22Rv1 (cell line): Measurements from ENCODE around the gene PFDN2.

ENCODE experiments used
- H3K27ac ChIP-seq: fragments of 450-650 bp; 2 replicates; pipeline ENCODE4 v1.5.1; 2017
- ZFX ChIP-seq: fragments of 450-650 bp; IDR thresholded peaks from 2 replicates; pipeline ENCODE4 v1.6.1; 2017; ENCODE audit warnings: antibody characterized with exemption, borderline replicate concordance
- TF ChIP-seq, protein P1 (sequence below): fragments of 450-650 bp; IDR thresholded peaks from 2 replicates; pipeline ENCODE4 v1.5.1; 2017; ENCODE audit warnings: mild to moderate bottlenecking

PFDN2 gene

DNA sequence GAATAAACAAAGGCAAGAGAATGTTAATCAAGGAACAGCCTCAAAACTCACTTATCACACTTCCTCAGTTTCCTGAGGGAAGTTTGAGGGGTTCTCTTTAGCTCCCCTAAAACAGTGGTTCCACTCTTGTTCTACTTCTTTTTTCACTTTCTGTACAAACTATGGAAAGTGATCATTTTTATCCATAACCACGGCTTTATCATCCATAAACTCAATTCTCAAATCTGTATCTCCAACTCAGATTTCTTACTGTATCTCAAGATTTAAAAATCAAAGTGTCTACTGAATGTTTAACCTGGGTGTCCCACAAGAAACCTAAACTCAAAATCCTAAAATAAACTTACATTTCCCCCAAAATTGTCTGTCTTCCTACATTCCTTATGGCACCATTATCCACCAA is 3.9 kb downstream of the PFDN2 start:
- TF ChIP-seq ZFX: no peak
- TF ChIP-seq, protein P1, sequence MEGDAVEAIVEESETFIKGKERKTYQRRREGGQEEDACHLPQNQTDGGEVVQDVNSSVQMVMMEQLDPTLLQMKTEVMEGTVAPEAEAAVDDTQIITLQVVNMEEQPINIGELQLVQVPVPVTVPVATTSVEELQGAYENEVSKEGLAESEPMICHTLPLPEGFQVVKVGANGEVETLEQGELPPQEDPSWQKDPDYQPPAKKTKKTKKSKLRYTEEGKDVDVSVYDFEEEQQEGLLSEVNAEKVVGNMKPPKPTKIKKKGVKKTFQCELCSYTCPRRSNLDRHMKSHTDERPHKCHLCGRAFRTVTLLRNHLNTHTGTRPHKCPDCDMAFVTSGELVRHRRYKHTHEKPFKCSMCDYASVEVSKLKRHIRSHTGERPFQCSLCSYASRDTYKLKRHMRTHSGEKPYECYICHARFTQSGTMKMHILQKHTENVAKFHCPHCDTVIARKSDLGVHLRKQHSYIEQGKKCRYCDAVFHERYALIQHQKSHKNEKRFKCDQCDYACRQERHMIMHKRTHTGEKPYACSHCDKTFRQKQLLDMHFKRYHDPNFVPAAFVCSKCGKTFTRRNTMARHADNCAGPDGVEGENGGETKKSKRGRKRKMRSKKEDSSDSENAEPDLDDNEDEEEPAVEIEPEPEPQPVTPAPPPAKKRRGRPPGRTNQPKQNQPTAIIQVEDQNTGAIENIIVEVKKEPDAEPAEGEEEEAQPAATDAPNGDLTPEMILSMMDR: no peak
- H3K27ac ChIP-seq: 0 out of 2 replicates have a peak overlapping the region, but pooled peaks have one; percentile 5

DNA sequence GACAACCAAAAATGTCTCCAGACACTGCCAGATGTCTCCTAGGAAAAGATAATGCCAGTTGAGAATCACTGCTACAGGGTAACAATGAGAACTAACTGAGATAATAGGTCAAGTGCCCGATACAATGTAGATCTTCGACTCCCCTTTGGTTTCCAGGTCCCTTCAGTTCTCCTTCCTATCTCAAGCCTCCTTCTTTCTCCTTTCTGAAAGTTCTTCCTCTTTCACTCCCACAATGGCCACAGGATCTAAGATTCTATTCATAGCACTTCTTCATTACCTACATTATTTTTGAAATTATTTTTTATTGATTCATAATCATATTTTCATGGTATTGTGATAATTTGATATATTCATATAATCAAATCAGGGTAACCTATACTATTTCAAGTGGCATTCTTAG is 6.3 kb downstream of the PFDN2 start:
- H3K27ac ChIP-seq: no peak overlapping the region
- TF ChIP-seq, protein P1: no peak
- TF ChIP-seq ZFX: no peak

DNA sequence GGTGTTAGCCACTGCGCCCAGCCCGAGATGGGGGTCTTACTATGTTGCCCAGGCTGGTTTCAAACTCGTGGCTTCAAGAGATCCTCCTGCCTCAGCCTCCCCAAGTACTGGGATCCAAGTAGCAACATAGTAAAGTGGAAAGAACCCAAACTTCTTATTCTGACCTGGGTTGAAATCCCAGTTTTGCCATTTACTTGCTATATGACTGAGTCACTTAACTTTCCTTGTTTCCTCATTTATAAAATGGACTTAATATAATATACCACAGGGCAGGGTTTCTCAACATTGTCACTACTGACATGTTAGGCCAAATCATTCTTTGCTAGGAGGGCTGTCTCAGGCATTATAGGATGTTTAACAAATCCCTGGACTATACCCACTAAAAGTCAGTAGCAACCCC is 6.7 kb downstream of the PFDN2 start:
- TF ChIP-seq, protein P1: no peak
- TF ChIP-seq ZFX: no peak
- H3K27ac ChIP-seq: no peak overlapping the region

DNA sequence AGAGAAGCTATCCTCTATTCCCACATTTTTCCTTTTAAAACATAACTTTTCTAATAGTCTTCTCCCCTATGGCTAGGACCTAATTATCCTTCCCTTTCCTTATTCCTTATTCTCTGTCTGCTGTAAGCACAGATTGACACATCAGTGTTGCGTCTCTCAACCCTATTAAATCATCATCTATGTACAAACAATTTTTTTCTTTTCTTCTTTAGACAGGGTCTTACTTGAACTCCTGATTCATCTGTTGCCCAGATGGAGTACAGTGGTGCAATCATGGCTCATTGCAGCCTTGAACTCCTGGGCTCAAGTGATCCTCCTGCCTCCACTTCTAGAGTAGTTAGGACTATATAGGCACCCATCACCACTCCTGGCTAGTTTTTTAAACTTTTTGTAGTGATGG is 11.4 kb downstream of the PFDN2 start:
- H3K27ac ChIP-seq: no peak overlapping the region
- TF ChIP-seq, protein P1: no peak
- no peak for TF ChIP-seq ZFX

DNA sequence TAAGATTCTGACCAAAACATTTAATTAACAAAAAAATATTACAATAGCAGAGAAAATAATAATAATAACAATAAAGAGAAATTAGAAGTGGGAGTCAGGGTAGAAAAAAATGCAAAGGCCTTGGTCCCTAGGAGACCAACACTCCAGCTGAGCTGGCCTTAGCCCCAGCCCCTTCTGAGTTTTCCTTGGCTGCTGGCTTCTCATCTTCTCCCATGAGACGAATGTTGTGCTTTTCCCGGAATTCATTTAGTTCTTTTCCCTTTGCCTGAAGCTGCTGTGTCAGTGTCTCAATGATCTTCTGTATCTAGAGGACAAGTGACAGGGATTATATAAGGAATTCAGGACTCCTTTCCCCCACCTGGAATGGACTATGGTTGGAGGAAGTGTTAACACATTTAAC is 17.3 kb downstream of the PFDN2 start:
- no peak for TF ChIP-seq ZFX
- TF ChIP-seq, protein P1: no peak
- H3K27ac ChIP-seq: no peak overlapping the region

DNA sequence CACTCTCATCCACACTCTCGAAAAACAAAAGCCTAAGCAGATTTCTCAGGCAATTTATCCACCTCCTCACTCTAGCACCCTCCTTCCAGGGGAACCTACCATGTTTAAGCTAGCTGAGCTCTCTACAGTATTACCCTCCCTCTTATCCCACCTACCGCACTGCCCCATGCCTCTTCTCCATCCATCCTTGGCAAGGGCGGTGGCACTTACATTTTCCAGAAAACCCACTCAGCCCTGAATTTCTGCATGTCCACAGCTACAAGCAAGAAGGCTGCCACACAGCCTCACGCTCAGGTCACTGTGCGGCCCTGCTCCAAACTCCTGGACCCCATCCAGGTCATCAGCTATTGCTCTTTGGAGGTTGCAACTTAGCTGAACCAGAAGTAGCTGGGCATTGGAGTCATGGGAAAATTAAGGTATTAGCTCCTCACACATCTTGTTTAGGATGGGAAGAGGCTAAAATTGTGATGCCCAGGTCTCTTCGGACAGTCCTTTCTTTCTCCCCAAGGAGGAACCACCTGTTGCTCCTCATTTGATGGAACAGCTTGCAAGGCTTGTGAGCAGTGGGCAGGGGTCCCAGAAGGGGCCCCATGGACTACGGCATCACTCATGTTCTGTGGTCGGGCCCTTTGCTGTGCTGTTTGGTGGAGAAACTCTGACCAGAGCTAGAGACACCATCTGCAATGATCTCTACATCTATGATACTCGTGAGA is 18.6 kb downstream of the PFDN2 start:
- H3K27ac ChIP-seq: peak overlapping the region; percentile 75
- no peak for TF ChIP-seq ZFX
- TF ChIP-seq, protein P1: no peak

DNA sequence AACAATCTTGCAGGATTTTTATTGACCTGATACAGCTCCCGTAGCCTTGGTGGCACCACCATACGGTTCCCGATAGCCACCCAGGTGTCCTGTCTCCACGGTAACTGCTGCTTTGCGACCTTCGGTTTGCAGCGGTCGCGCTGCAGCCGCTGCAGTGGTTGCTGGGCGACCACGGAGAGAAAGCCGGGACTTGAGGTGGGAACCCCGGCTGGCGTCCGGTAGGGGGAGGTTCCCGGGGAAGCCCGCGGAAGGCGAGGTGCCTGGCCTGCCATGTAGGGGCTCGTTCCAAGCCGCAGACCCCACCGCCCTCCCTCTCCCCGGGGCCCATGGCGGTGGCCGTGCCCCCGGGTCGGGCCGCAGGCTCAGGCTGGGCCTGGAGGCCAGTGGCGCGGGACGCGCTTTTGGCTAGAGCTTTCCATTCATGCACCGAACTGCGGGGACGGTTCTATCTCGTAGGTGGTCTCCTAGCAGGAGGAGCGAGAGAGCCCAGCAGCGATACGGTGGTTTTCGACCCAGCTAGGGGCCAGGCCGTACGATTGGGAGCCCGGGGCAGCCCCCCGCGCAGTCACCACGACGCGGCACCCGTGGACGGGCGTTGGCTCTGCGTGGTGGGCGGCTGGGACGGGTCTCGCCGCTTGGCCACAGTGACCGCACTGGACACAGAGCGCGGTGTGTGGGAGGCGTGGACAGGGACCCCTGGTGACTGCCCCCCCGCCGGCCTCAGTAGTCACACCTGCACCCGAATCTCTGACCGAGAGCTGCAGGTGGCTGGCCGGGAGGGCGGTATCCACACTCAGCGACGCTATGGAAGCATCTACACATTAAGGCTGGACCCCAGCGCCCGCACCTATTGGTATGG is 19.4 kb downstream of the PFDN2 start, which contains the start of gene KLHDC9:
TSS of gene KLHDC9 (plus strand) at position 152 of the 859 bp plus-strand sequence. CDS start at position 327, 175 bp downstream.
- H3K27ac ChIP-seq: peak within 1 kb of the TSS; percentile 75
- TF ChIP-seq, protein P1: no peak
- 0 out of 2 replicates have a peak, but pooled peaks have one; percentile 39 for TF ChIP-seq ZFX
